Sigmoid colon (tissue), 4 donors: ENCODE results near the gene VWA5A.

Experiments used
- POLR2A ChIP-seq, 2 donors: fragments of 450-650 bp; IDR thresholded peaks; one replicate each; pipeline ENCODE4 v1.6.1; 2016; ENCODE audit warnings: antibody characterized with exemption in 2 of 2, mild to moderate bottlenecking in 2 of 2, moderate library complexity in 2 of 2
- POLR2AphosphoS5 ChIP-seq, 4 donors: sonication (generic); formaldehyde crosslinking; IDR thresholded peaks; one replicate each; pipeline ENCODE4 v1.6.1; 2017; ENCODE audit warnings: antibody characterized with exemption in 4 of 4

DNA sequence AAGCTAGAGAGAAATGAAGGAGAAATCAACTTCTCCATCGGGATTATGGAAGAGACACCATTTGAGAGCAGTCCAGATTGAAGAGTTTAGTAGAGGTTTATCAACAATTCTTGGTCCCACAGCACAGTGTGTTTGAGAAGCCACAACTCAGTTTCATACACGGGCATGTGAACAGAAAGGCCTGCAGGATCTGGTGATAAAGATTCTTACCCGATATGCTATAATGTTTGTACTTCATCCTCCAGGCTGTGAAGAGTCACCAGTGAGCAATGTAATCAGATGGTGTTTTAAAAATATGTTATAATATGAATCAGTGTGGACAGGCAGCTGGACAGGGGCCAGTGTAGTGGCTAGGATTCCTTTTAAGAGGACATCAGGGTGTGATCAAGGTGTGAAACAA, 29.7 kb upstream of the VWA5A start:
- TF ChIP-seq POLR2AphosphoS5 (IDR thresholded peaks at IDR 0.05) (no peak), POLR2A (IDR thresholded peaks at IDR 0.05) (no peak)
